ENCODE measurements around the gene SLC25A11. TPM values are rescaled to one million over a fixed set of nuclear protein-coding genes. Genes with fewer than 3 reads are reported as not detected.

The SLC25A11 gene
- total RNA-seq, 4 donors from 2014 or later: 28.7 to 58.9 (median 46.8) TPM

GRCh38 chr17:4901648-4902344 lies 38.0 kb downstream of the SLC25A11 start:
- no peak for TF ChIP-seq POLR2A (IDR thresholded peaks at IDR 0.05)
- TF ChIP-seq, protein P1, sequence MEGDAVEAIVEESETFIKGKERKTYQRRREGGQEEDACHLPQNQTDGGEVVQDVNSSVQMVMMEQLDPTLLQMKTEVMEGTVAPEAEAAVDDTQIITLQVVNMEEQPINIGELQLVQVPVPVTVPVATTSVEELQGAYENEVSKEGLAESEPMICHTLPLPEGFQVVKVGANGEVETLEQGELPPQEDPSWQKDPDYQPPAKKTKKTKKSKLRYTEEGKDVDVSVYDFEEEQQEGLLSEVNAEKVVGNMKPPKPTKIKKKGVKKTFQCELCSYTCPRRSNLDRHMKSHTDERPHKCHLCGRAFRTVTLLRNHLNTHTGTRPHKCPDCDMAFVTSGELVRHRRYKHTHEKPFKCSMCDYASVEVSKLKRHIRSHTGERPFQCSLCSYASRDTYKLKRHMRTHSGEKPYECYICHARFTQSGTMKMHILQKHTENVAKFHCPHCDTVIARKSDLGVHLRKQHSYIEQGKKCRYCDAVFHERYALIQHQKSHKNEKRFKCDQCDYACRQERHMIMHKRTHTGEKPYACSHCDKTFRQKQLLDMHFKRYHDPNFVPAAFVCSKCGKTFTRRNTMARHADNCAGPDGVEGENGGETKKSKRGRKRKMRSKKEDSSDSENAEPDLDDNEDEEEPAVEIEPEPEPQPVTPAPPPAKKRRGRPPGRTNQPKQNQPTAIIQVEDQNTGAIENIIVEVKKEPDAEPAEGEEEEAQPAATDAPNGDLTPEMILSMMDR (IDR thresholded peaks at IDR 0.05): no peak
- TF ChIP-seq POLR2AphosphoS5 (IDR thresholded peaks at IDR 0.05): no peak
- H3K9me3 ChIP-seq: no peaks in the 10 kb centered on the region
- H3K27ac ChIP-seq: peak overlapping the region in 2 of 4 donors; percentile 51 to 67
- ATAC-seq: peak; percentile 16
- 28 to 30% methylated on average over 2 to 5 of the region's 48 CpGs for WGBS, 2 donors (ENCODE audit: low coverage in 1 of 2)
- H3K36me3 ChIP-seq: peaks cover 0 to 9% of the 10 kb centered on the region in 2 donors
- peaks cover 48% of the 10 kb centered on the region for H3K27me3 ChIP-seq
- peak overlapping the region in 1 of 2 donors; percentile 55 for H3K4me3 ChIP-seq
- peaks cover 0 to 37% (median 11%) of the 10 kb centered on the region in 3 donors for H3K4me1 ChIP-seq

DNA sequence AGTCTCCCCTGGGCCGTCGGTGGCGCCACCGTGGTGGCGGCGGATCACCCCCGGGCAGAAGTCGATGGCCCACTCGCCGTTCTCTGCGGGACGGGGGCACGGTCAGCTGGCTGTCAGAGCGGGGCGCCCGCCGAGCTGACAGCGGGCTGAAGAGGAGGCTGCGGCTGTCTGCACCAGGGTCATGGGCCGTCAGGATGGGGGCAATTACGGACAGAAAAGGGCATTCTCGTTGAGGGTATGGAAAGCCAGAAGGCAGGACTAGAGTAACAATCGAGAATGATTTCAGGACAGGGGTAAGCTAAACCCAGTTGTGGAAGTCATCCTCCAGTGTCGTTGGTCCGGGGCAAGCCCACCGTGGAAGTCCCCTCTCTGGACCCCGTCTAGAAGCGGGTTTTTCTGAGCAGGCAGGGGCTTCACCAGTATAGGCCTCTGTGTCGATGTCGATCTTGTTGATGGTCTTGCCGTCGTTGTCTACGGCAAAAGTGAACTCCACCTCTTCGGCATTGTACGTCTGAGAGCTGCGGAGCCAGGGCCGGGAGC lies 38.7 kb downstream of the SLC25A11 start:
- H3K9me3 ChIP-seq: no peaks in the 10 kb centered on the region
- peaks cover 0 to 37% (median 11%) of the 10 kb centered on the region in 3 donors for H3K4me1 ChIP-seq
- peak overlapping the region in 1 of 2 donors; percentile 55 for H3K4me3 ChIP-seq
- no peak for ATAC-seq
- H3K27me3 ChIP-seq: peaks cover 48% of the 10 kb centered on the region
- 78% methylated on average over 6 of the region's 37 CpGs; no CpG with 5 or more reads in 1 of the 2 donors for WGBS, 2 donors (ENCODE audit: low coverage in 1 of 2)
- H3K36me3 ChIP-seq: peaks cover 0 to 16% of the 10 kb centered on the region in 2 donors
- H3K27ac ChIP-seq: peak overlapping the region in 2 of 4 donors; percentile 31 to 67
- TF ChIP-seq POLR2A (IDR thresholded peaks at IDR 0.05) (no peak), EP300 (IDR thresholded peaks at IDR 0.05) (no peak)
- TF ChIP-seq, protein P1 (IDR thresholded peaks at IDR 0.05): no peak

- Histone ChIP-seq H3K4me1 (peaks cover 0 to 37% (median 11%) of the 10 kb centered on the region in 3 donors), H3K27me3 (peaks cover 48% of the 10 kb centered on the region), H3K27ac (peak overlapping the region in 1 of 4 donors; percentile 67), H3K36me3 (peaks cover 0 to 23% of the 10 kb centered on the region in 2 donors), H3K9me3 (no peaks in the 10 kb centered on the region), H3K4me3 (peak overlapping the region in 1 of 2 donors; percentile 55)
- ATAC-seq: no peak
- no CpG with 5 or more reads among the region's 65 CpGs for WGBS, 2 donors (ENCODE audit: low coverage in 1 of 2)
- TF ChIP-seq, protein P1 (IDR thresholded peaks at IDR 0.05): no peak
- no peak for TF ChIP-seq POLR2A (IDR thresholded peaks at IDR 0.05)
- no peak for TF ChIP-seq POLR2AphosphoS5 (IDR thresholded peaks at IDR 0.05)
- TF ChIP-seq EP300 (IDR thresholded peaks at IDR 0.05): no peak
These were observed 39.4 kb downstream of the SLC25A11 start for GRCh38 chr17:4900231-4901107.

- H3K9me3 ChIP-seq: no peaks in the 10 kb centered on the region
- H3K27ac ChIP-seq: peak within 1 kb of the TSS in 1 of 4 donors; percentile 24
- peak; percentile 79 for ATAC-seq
- WGBS, 2 donors (ENCODE audit: low coverage in 1 of 2): 21% methylated on average over 6 of the region's 60 CpGs; no CpG with 5 or more reads in 1 of the 2 donors
- H3K27me3 ChIP-seq: peaks cover 45% of the 10 kb centered on the region
- peaks cover 0 to 32% of the 10 kb centered on the region in 2 donors for H3K36me3 ChIP-seq
- H3K4me1 ChIP-seq: peaks cover 0 to 37% (median 11%) of the 10 kb centered on the region in 3 donors
- TF ChIP-seq POLR2A (IDR thresholded peaks at IDR 0.05) (peak in 1 of 2 donors; percentile 9), EP300 (IDR thresholded peaks at IDR 0.05) (no peak), POLR2AphosphoS5 (IDR thresholded peaks at IDR 0.05) (peak; percentile 11)
- TF ChIP-seq, protein P1 (IDR thresholded peaks at IDR 0.05): no peak
- peak within 1 kb of the TSS; percentile 11 to 55 for H3K4me3 ChIP-seq
These were observed 40.3 kb downstream of the SLC25A11 start, which contains the start of gene C17orf107 for GRCh38 chr17:4899341-4900230. Gene C17orf107, plus strand, starts transcription at chr17:4899536. Its CDS starts 227 bp downstream, at chr17:4899763.

All from gastroesophageal sphincter (tissue), 4 donors.